D721Med (cell line): ENCODE results near the gene PTPN6.
"Not testable (repeated sequence)": the region's sequence is repeated elsewhere in the genome, so short reads cannot be mapped to it uniquely, and the experiment has no call there.

Source experiments
- DNase-seq: peaks from one replicate; pipeline ENCODE4 v3.0.0; 2011; ENCODE audit warnings: low spot score; ENCODE audit not compliant: insufficient read length
- FAIRE-seq: peaks from 2 replicates; lab custom pipeline; 2011; peaks lifted over from hg19 to GRCh38; lab: Jason Lieb, UNC
- CTCF ChIP-seq: IDR thresholded peaks from 2 replicates; pipeline ENCODE4 v1.5.1; 2012; ENCODE audit warnings: mild to moderate bottlenecking, control low read depth; ENCODE audit not compliant: insufficient read depth; ENCODE audit errors: missing control alignments

Gene PTPN6

GRCh38 chr12:6950811-6951540 lies at the start of gene PTPN6:
Gene PTPN6 (plus strand): TSS chr12:6951356. CDS start chr12:6951513, 157 bp downstream.
- no peak for TF ChIP-seq CTCF
- DNase-seq (no peak), FAIRE-seq (no peak)

DNA sequence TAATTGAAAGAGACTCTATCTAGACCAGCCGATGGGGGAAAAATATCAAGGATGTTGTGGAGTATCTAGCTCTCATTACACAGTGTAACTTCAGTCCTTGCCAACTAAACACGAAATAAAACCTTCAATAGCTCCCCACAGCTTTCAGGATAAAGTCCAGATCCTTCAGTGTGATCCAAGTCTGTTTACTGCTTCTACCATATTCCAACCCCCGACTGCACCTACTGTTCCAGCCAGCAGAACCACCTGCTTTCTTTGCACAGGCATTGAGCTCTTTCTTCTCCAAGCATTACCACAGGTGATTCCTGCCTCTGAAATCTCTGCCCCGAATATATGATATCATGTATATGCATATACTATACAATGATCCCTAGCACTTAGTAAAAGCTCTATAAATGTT lies 48.7 kb upstream of the PTPN6 start:
- DNase-seq = no peak
- TF ChIP-seq CTCF = no peak
- no peak for FAIRE-seq

DNA sequence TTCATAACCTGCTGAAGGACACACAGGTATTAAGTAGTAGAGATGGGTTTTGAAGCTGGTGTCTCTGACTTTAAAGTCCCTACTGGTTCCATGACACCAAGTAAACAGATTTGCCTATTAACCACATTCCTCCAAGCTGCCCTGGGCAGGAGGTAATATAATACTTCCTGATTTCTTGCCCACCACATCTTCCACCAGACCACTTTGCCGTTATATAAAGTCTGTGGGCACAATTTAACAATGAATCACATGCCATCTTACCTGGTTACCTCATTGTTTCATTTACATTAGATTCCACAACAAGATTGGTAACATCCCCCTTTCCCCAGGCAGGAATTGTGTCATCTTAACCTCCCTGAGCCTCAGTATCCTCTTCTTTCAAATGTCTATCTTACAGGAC lies 47.4 kb upstream of the PTPN6 start:
- DNase-seq = no peak
- peak; percentile 89 for FAIRE-seq
- TF ChIP-seq CTCF = no peak

GRCh38 chr12:6904280-6905276 lies 46.6 kb upstream of the PTPN6 start, which contains the start of gene LRRC23:
Gene LRRC23 (plus strand): TSS chr12:6904822. CDS start chr12:6905634, 812 bp downstream.
- DNase-seq = peak; percentile 69
- FAIRE-seq = peak; percentile 48
- TF ChIP-seq CTCF = no peak

GRCh38 chr12:6905414-6906040 lies 45.6 kb upstream of the PTPN6 start:
- FAIRE-seq (no peak), DNase-seq (no peak)
- TF ChIP-seq CTCF = no peak

DNA sequence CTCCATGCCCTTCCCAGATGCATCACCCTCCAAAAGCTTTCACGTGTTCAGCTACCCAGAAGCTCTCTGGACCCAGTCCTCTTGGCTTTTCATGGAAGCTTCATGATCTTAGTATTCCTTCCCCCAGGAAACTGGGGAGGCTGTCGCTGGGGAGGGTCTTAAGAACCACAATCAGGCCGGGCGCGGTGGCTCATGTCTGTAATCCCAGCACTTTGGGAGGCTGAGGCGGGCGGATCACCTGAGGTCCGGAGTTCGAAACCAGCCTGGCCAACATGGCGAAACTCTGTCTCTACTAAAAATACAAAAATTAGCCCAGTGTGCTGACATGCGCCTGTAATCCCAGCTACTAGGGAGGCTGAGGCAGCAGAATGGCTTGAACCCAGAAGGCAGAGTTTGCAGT lies 43.0 kb upstream of the PTPN6 start:
- not testable (repeated sequence) for DNase-seq, FAIRE-seq
